H9 (cell line): ENCODE results near the gene LIAS. TPM values are rescaled to one million over a fixed set of nuclear protein-coding genes. Genes with fewer than 3 reads are reported as not detected.

Experiments
- DNase-seq: peaks from one replicate; pipeline ENCODE4 v3.0.0-alpha.2; 2017
- H2AFZ ChIP-seq: one replicate; pipeline ENCODE4 v1.6.1; 2013; ENCODE audit warnings: mild to moderate bottlenecking, low read length, control low read depth, moderate library complexity
- H2AK5ac ChIP-seq: 2 replicates; pipeline ENCODE4 v1.6.1; 2013; ENCODE audit warnings: low read length, control low read depth, mixed read lengths; ENCODE audit not compliant: insufficient read length
- H2BK120ac ChIP-seq: one replicate; pipeline ENCODE4 v1.6.1; 2013; ENCODE audit warnings: low read depth, mild to moderate bottlenecking, low read length, control low read depth, inconsistent platforms; ENCODE audit not compliant: poor library complexity, severe bottlenecking
- H2BK12ac ChIP-seq: 2 replicates; pipeline ENCODE4 v1.6.1; 2013; ENCODE audit warnings: low read length, control low read depth, mixed read lengths, low read depth; ENCODE audit not compliant: insufficient read length
- H2BK15ac ChIP-seq: 2 replicates; pipeline ENCODE4 v1.6.1; 2013; ENCODE audit warnings: low read depth, low read length, control low read depth
- H2BK20ac ChIP-seq: one replicate; pipeline ENCODE4 v1.6.1; 2013; ENCODE audit warnings: low read depth, mild to moderate bottlenecking, low read length, control low read depth, inconsistent platforms; ENCODE audit not compliant: poor library complexity, severe bottlenecking
- H2BK5ac ChIP-seq: 2 replicates; pipeline ENCODE4 v1.6.1; 2013; ENCODE audit warnings: low read length, control low read depth, mixed read lengths; ENCODE audit not compliant: insufficient read length
- H3K14ac ChIP-seq: 2 replicates; pipeline ENCODE4 v1.6.1; 2013; ENCODE audit warnings: low read length, control low read depth; ENCODE audit not compliant: insufficient read depth
- H3K18ac ChIP-seq: 2 replicates; pipeline ENCODE4 v1.6.1; 2013; ENCODE audit warnings: low read depth, mild to moderate bottlenecking, mixed read lengths, low read length, control low read depth; ENCODE audit not compliant: insufficient read length
- H3K23ac ChIP-seq: 2 replicates; pipeline ENCODE4 v1.6.1; 2013; ENCODE audit warnings: low read length, control low read depth, mixed read lengths, low read depth; ENCODE audit not compliant: insufficient read length
- H3K23me2 ChIP-seq: 2 replicates; pipeline ENCODE4 v1.6.1; 2013; ENCODE audit warnings: low read depth, mild to moderate bottlenecking, mixed read lengths, low read length, control low read depth; ENCODE audit not compliant: insufficient read length, poor library complexity, severe bottlenecking
- H3K27ac ChIP-seq: 2 replicates; pipeline ENCODE4 v1.5.1; 2013; ENCODE audit warnings: low read length, control low read depth, mixed read lengths, low read depth; ENCODE audit not compliant: insufficient read length
- H3K27me3 ChIP-seq: 2 replicates; pipeline ENCODE4 v1.6.1; 2013; ENCODE audit warnings: low read length, control low read depth, inconsistent platforms; ENCODE audit not compliant: insufficient read depth
- H3K4ac ChIP-seq: 2 replicates; pipeline ENCODE4 v1.6.1; 2013; ENCODE audit warnings: low read depth, mild to moderate bottlenecking, control low read depth, inconsistent platforms, low read length, moderate library complexity
- H3K4me1 ChIP-seq: 2 replicates; pipeline ENCODE4 v1.6.1; 2013; ENCODE audit warnings: low read length, control low read depth, inconsistent platforms; ENCODE audit not compliant: insufficient read depth
- H3K4me2 ChIP-seq: 2 replicates; pipeline ENCODE4 v1.6.1; 2013; ENCODE audit warnings: low read length, control low read depth, mixed read lengths; ENCODE audit not compliant: insufficient read length, insufficient read depth
- H3K56ac ChIP-seq: 2 replicates; pipeline ENCODE4 v1.6.1; 2013; ENCODE audit warnings: low read depth, mild to moderate bottlenecking, mixed read lengths, low read length, control low read depth; ENCODE audit not compliant: insufficient read length
- H3K79me1 ChIP-seq: 2 replicates; pipeline ENCODE4 v1.6.1; 2013; ENCODE audit warnings: low read depth, mild to moderate bottlenecking, moderate library complexity, low read length, control low read depth, inconsistent platforms; ENCODE audit not compliant: insufficient read depth, poor library complexity, severe bottlenecking
- H3K79me2 ChIP-seq: 2 replicates; pipeline ENCODE4 v1.6.1; 2013; ENCODE audit warnings: low read length, control low read depth, inconsistent platforms; ENCODE audit not compliant: insufficient read depth
- H3K9ac ChIP-seq: 2 replicates; pipeline ENCODE4 v1.6.1; 2013; ENCODE audit warnings: low read length, control low read depth, mixed read lengths; ENCODE audit not compliant: insufficient read length; ENCODE audit errors: extremely low read depth
- H3K9me3 ChIP-seq: one replicate; pipeline ENCODE4 v1.6.1; 2013; ENCODE audit warnings: low read depth, low read length, inconsistent platforms; ENCODE audit not compliant: control insufficient read depth
- H3T11ph ChIP-seq: one replicate; pipeline ENCODE4 v1.6.1; 2013; ENCODE audit warnings: mild to moderate bottlenecking, low read length, control low read depth, inconsistent platforms
- H4K20me1 ChIP-seq: one replicate; pipeline ENCODE4 v1.6.1; 2013; ENCODE audit not compliant: control insufficient read depth, insufficient read length, insufficient read depth
- H4K5ac ChIP-seq: 2 replicates; pipeline ENCODE4 v1.6.1; 2013; ENCODE audit warnings: low read depth, mild to moderate bottlenecking, mixed read lengths, low read length, control low read depth; ENCODE audit not compliant: insufficient read length
- H4K8ac ChIP-seq: replicated peaks from 2 replicates; pipeline ENCODE4 v1.6.1; 2013; ENCODE audit warnings: low read length, control low read depth, mixed read lengths, low read depth; ENCODE audit not compliant: insufficient read length
- H4K91ac ChIP-seq: 2 replicates; pipeline ENCODE4 v1.6.1; 2013; ENCODE audit warnings: low read depth, mild to moderate bottlenecking, moderate library complexity, mixed read lengths, low read length, control low read depth; ENCODE audit not compliant: insufficient read length
- H3K27ac Mint-ChIP-seq, 3 experiments: 2 replicates in 2 of 3; 3 replicates in 1 of 3; pipeline ENCODE4 v1.8.0; 2020 to 2021; ENCODE audit warnings: mixed read lengths in 3 of 3, mild to moderate bottlenecking in 1 of 3, moderate library complexity in 1 of 3
- H3K27me3 Mint-ChIP-seq: 2 replicates; pipeline ENCODE4 v1.8.0; 2021; ENCODE audit warnings: low read depth, mild to moderate bottlenecking, moderate library complexity, mixed read lengths
- H3K36me3 Mint-ChIP-seq, 3 experiments: 2 replicates in 2 of 3; 3 replicates in 1 of 3; pipeline ENCODE4 v1.8.0; 2020 to 2021; ENCODE audit warnings: low read depth in 3 of 3, mixed read lengths in 3 of 3; ENCODE audit not compliant: insufficient read depth in 1 of 3
- H3K4me1 Mint-ChIP-seq, 2 experiments: 2 replicates each; pipeline ENCODE4 v1.8.0; 2020; ENCODE audit warnings: mixed read lengths in 2 of 2
- H3K4me3 Mint-ChIP-seq, 2 experiments: 2 replicates in 1 of 2; 3 replicates in 1 of 2; pipeline ENCODE4 v1.8.0; 2020 to 2021; ENCODE audit warnings: mild to moderate bottlenecking in 2 of 2, mixed read lengths in 2 of 2, moderate library complexity in 1 of 2
- H3K9me3 Mint-ChIP-seq, 2 experiments: 2 replicates in 1 of 2; 3 replicates in 1 of 2; pipeline ENCODE4 v1.8.0; 2020; ENCODE audit warnings: mild to moderate bottlenecking in 2 of 2, mixed read lengths in 2 of 2, moderate library complexity in 1 of 2
- CTCF ChIP-seq: fragments of 200-600 bp; sonication (generic); conservative IDR thresholded peaks from 3 replicates; pipeline ENCODE4 v1.8.0; 2021; ENCODE audit warnings: antibody characterized with exemption, mild to moderate bottlenecking
- WGBS: extraction: QIAGEN DNeasy Blood & Tissue Kit; methylation state at CpG from one replicate; pipeline ENCODE4 v1.1.7; 2013; ENCODE audit warnings: missing lambda C conversion rate, low lambda C conversion rate, mixed read lengths; ENCODE audit not compliant: insufficient read length; ENCODE audit errors: extremely low coverage; 5-methylcytosine and 5-hydroxymethylcytosine counted together
- total RNA-seq: library from RNA; stranded (reverse); gene quantifications from 2 replicates; pipeline ENCODE4 v1.2.1, GENCODE V29; 2021

Gene LIAS
- total RNA-seq, 1 experiment from 2014 or later: 18.5 TPM

GRCh38 chr4:39470402-39470801 lies 11.5 kb downstream of the LIAS start:
- no peak overlapping the region for H3K4me3 Mint-ChIP-seq
- Histone ChIP-seq H2BK15ac (no peak overlapping the region), H3K4me2 (no peak overlapping the region), H2BK20ac (no peak overlapping the region), H4K5ac (no peak overlapping the region), H3K23me2 (no peaks in the 10 kb centered on the region), H3K56ac (no peak overlapping the region), H3T11ph (no peak overlapping the region), H4K91ac (no peak overlapping the region), H3K9me3 (no peaks in the 10 kb centered on the region), H2AK5ac (no peak overlapping the region), H4K8ac (no peak overlapping the region), H3K79me1 (no peaks in the 10 kb centered on the region), H3K27me3 (no peaks in the 10 kb centered on the region), H2AFZ (no peak overlapping the region), H3K18ac (no peak overlapping the region), H3K14ac (no peak overlapping the region), H2BK5ac (no peak overlapping the region), H2BK12ac (no peak overlapping the region), H3K79me2 (no peaks in the 10 kb centered on the region), H2BK120ac (no peak overlapping the region), H4K20me1 (no peaks in the 10 kb centered on the region), H3K4ac (no peak overlapping the region), H3K4me1 (no peaks in the 10 kb centered on the region), H3K27ac (no peak overlapping the region), H3K23ac (no peak overlapping the region), H3K9ac (no peak overlapping the region)
- DNase-seq: no peak
- H3K9me3 Mint-ChIP-seq: no peaks in the 10 kb centered on the region
- H3K27ac Mint-ChIP-seq: no peak overlapping the region
- WGBS: no CpG with 5 or more reads among the region's 1 CpG
- no peaks in the 10 kb centered on the region for H3K27me3 Mint-ChIP-seq
- peaks cover 2 to 4% of the 10 kb centered on the region in 2 experiments; a peak in 1 of 4 replicates for H3K4me1 Mint-ChIP-seq
- H3K36me3 Mint-ChIP-seq: peaks cover 16 to 42% (median 32%) of the 10 kb centered on the region in 3 experiments
- TF ChIP-seq CTCF: no peak
